Activated CD4-positive, alpha-beta memory T cell treated with anti-CD3 and anti-CD28 coated beads for 36 hours (primary cell): Measurements from ENCODE around the gene KCND3. TPM values are rescaled to one million over a fixed set of nuclear protein-coding genes. Genes with fewer than 3 reads are reported as not detected.

ENCODE experiments used
- CTCF ChIA-PET: fragments of 350-600 bp; sonication (Branson Sonifier 250); formaldehyde crosslinking; loops from one replicate; lab custom pipeline; 2021; ENCODE audit warnings: antibody characterized with exemption, inconsistent platforms; lab: Charles Lee
- POLR2A ChIA-PET: fragments of 350-600 bp; sonication (Branson Sonifier 250); formaldehyde crosslinking; loops from one replicate; lab custom pipeline; 2021; ENCODE audit warnings: antibody characterized with exemption; lab: Charles Lee
- DNase-seq: peaks from one replicate; pipeline ENCODE4 v3.0.0-alpha.2; 2020
- H3K27ac Mint-ChIP-seq: one replicate; pipeline ENCODE4 v1.8.0; 2021; ENCODE audit warnings: mixed read lengths
- H3K27me3 Mint-ChIP-seq: one replicate; pipeline ENCODE4 v1.8.0; 2021; ENCODE audit warnings: mixed read lengths
- H3K36me3 Mint-ChIP-seq: one replicate; pipeline ENCODE4 v1.8.0; 2021; ENCODE audit warnings: mixed read lengths
- H3K4me1 Mint-ChIP-seq: one replicate; pipeline ENCODE4 v1.8.0; 2021; ENCODE audit warnings: low read depth, mixed read lengths
- H3K4me3 Mint-ChIP-seq: one replicate; pipeline ENCODE4 v1.8.0; 2021; ENCODE audit warnings: mild to moderate bottlenecking, mixed read lengths
- H3K9me3 Mint-ChIP-seq: one replicate; pipeline ENCODE4 v1.8.0; 2021; ENCODE audit warnings: mixed read lengths
- intact Hi-C: fragments of 100-400 bp; cut with micrococcal nuclease; formaldehyde crosslinking; loops from one replicate; pipeline ENCODE4 v1.15.1; 2023
- total RNA-seq, 2 experiments: library from RNA; stranded (reverse); gene quantifications; one replicate each; pipeline ENCODE4 v1.2.3, GENCODE V29; 2021

KCND3 gene
- total RNA-seq, 2 experiments from 2014 or later = not detected

DNA sequence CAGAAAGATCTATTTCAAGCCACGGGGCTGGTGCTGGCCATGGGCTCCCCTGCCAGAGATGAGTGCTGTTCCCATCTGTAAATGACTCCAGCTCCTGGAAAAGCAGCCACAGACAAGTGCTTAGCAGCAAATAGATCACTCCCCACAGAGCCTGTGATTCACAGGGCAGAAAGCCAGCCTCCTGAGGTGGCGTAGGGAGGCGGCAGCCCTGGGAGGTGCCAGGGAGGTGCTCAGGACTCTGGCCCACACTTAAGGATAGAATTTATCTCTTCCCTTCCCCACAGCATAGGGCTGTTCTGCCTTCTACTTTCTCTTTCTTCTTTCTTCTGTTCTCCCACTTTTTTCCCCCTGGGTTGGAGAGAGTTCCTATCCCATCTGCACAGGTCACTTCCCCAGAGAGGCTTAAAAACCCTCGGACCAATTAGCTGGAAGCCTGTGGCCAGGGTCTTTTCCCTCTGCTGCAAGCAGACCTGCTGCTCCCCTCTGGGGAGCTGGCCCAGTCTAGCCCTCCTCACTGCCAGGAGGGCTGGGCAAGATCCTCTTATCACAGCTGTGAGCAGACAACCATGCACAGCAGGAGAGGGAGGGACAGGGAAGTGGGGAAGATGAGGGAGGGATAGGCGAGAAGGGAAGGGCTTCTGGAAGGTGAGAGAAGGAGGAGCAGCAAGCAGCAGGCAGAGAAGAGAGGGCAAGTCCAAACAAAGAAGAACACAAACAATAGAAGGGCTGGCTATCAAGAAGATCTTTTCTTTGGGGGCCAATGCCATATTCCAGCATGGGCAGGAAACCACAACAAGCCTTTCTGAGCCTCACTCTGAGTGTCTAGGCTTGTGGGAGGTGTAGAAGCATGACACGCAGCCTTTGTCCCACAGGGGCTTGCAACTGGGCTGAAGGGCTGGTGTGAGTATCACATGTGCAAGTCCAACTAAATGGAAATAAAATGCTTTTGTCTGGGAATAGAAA, 41.0 kb downstream of the KCND3 start:
- H3K36me3 Mint-ChIP-seq = no peaks in the 10 kb centered on the region
- H3K27ac Mint-ChIP-seq = no peak overlapping the region
- H3K4me1 Mint-ChIP-seq = no peaks in the 10 kb centered on the region
- ChIA-PET CTCF (no interaction called here), POLR2A (no interaction called here)
- no peak for DNase-seq
- H3K4me3 Mint-ChIP-seq = no peak overlapping the region
- H3K9me3 Mint-ChIP-seq = no peaks in the 10 kb centered on the region
- peaks cover 19% of the 10 kb centered on the region for H3K27me3 Mint-ChIP-seq
- intact Hi-C loops = no loop called here

DNA sequence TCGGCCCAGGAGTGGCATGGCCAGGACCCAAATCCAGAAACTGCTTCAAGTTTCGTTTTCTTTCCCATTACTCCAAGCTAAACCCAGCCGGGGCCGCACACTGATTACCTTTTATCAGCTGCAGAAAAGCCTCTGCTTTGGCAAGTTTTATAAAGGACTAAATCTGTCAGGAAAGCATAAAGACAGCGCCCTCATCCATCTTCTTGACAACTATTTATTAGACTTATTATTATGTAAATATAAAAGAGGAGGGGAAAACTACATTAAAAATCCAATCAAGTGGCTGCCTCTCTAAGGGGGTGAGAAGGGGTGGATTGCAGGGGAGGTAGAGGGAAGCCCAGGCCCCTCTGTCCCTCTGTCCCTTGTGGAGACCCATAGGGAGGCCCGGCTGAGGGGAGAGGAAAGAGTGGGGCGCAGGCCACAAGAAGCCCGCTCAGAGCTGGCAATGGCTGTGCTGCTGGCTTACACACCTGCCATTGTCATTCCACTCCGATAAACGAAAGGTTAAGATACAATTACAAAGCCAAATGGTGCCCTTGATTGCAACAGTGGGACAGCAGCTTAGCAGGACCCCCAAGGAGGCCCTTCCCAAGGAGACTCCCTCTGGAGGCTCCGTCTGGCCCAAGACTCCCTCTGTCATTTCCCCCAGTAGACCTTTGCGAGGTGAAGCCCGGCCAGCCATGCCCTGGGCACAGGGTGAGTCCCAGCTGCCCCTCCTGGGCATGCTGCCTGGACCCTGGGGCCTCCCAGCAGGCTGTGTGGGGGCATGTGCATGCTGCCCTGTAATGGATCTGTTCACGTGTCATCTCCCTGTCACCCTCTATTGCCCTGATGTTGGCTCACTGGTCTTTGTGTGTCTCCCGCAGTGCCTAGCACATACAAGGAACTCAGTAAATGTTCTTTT, 45.4 kb downstream of the KCND3 start:
- DNase-seq = no peak
- ChIA-PET POLR2A (no interaction called here), CTCF (no interaction called here)
- H3K4me1 Mint-ChIP-seq = no peaks in the 10 kb centered on the region
- no peak overlapping the region for H3K4me3 Mint-ChIP-seq
- intact Hi-C loops = no loop called here
- peaks cover 12% of the 10 kb centered on the region for H3K27me3 Mint-ChIP-seq
- H3K9me3 Mint-ChIP-seq = no peaks in the 10 kb centered on the region
- H3K36me3 Mint-ChIP-seq = no peaks in the 10 kb centered on the region
- no peak overlapping the region for H3K27ac Mint-ChIP-seq

DNA sequence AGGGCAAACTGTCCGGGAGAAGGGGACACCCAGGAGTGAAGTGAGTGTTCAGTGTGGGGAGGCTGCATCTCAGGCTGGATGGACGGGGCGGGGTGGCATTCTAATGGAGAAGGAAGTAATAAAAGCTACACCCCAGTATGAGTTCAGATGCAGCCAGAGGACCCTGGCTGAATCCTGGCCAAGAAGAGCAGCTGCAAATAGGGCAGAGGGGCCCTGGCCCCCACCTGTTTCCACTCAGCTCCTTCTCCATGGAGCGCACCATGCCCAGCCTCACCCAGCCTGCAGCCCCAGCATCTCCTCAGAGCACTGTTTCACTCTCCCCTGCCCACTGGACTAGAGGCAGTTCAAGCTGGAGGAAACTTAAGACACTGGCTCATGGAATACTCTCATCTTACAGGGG, 46.4 kb downstream of the KCND3 start:
- intact Hi-C loops = no loop called here

GRCh38 chr1:111938536-111938935, 50.9 kb downstream of the KCND3 start:
- Mint-ChIP-seq H3K36me3 (no peaks in the 10 kb centered on the region), H3K4me1 (no peaks in the 10 kb centered on the region), H3K4me3 (no peak overlapping the region), H3K27me3 (peaks cover 13% of the 10 kb centered on the region), H3K27ac (no peak overlapping the region), H3K9me3 (no peaks in the 10 kb centered on the region)
- intact Hi-C loops = no loop called here
- CTCF ChIA-PET = no interaction called here
- POLR2A ChIA-PET = no interaction called here
- DNase-seq = no peak

More for the DNA sequence above, 46.4 kb downstream of the KCND3 start:
- H3K27me3 Mint-ChIP-seq = peaks cover 12% of the 10 kb centered on the region
- no peak overlapping the region for H3K4me3 Mint-ChIP-seq
- no peaks in the 10 kb centered on the region for H3K4me1 Mint-ChIP-seq
- ChIA-PET POLR2A (interaction anchor here (0.9 kb wide), 1 partner anchor 9 kb away, joined by 3 read pairs; no protein-coding TSS in a partner anchor), CTCF (no interaction called here)
- H3K9me3 Mint-ChIP-seq = no peaks in the 10 kb centered on the region
- H3K36me3 Mint-ChIP-seq = no peaks in the 10 kb centered on the region
- DNase-seq = no peak
- H3K27ac Mint-ChIP-seq = no peak overlapping the region

DNA sequence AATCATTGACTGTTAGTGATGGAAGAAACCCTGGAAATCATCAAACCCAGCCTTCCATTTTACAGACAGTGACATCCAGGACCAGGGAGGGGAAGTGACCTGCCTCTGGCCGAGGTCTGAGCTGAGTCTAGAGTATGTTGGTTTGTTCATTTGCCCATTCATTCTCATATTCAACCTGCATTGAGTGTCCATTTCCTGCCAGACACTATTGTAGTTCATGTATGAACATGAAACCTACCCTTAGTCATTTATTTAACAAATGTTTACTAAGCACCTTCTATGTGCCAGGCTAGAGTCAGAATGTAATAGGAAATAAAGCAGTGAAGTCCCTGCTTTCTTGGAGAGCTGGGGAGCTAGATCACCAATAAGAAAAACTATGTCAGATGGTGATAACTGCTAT, 51.3 kb downstream of the KCND3 start:
- ChIA-PET CTCF (no interaction called here), POLR2A (no interaction called here)
- no peak for DNase-seq
- no peaks in the 10 kb centered on the region for H3K4me1 Mint-ChIP-seq
- no peaks in the 10 kb centered on the region for H3K36me3 Mint-ChIP-seq
- no peak overlapping the region for H3K27ac Mint-ChIP-seq
- no peaks in the 10 kb centered on the region for H3K9me3 Mint-ChIP-seq
- intact Hi-C loops = no loop called here
- no peak overlapping the region for H3K4me3 Mint-ChIP-seq
- peaks cover 13% of the 10 kb centered on the region for H3K27me3 Mint-ChIP-seq

DNA sequence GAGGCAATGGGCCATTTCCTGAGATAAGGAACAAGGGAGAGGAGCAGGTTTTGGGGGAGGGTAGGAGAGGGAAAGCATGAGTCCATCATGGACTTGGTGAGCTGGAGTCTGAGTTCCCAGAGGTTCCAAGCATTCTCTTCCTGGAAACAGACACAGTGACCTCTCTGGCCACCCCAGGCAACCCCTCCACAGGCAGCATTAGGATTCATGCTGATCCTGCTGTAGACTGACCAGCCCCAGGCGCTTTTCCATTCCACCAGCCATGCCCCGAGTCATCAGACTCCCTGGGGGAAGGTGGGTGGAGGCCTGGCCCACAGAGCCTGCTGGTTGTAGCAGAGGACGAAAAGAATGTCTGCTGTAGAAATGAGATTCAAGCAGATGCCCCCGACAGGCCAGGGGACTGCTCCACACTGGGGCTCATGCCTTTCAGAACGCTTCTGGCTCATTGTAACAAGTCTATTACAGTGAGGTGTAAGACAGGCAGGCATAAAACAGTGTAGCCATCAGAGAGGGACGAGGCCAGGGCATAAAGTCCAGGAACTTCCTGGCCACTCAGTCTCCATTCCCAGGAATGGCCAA, 52.2 kb downstream of the KCND3 start:
- ChIA-PET POLR2A (no interaction called here), CTCF (no interaction called here)
- Mint-ChIP-seq H3K4me1 (no peaks in the 10 kb centered on the region), H3K27me3 (peaks cover 13% of the 10 kb centered on the region), H3K36me3 (no peaks in the 10 kb centered on the region), H3K4me3 (no peak overlapping the region), H3K27ac (no peak overlapping the region), H3K9me3 (no peaks in the 10 kb centered on the region)
- no peak for DNase-seq
- intact Hi-C loops = no loop called here

DNA sequence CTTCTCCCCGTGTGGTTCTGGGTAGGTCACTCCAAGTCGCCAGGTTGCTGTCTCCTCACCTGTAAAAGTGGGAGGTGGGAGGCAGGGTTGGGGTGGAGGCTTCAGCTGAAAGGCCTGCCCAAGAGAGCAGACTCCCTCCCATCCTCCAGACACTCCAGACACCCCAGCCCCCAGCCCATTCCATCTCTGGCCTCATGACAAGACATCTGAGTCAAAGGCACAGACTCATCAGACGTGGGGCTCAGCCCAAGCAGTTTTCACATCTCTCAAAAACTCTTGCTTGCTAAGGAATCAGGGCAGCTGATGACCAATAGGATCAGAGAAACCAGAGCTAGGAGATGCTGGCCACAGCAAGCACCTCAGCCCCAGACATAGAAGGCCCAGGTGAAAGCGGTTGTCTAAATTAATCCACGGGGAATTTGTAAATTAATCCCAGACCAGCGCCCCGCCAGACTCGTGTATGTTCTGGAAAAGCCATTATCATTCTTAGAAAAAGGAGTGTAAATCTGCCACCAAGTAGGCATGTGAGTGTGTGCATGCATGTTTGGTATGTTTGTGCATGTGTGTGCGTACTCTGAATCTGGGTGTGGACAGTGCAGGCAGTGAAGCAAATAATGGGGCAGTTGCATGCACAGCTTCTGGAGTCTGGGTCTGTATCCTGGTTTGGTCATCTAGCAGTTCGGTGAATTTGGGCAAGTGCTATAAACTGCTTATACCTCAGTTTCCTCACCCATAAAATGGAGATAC, 55.2 kb downstream of the KCND3 start:
- no peaks in the 10 kb centered on the region for H3K9me3 Mint-ChIP-seq

DNA sequence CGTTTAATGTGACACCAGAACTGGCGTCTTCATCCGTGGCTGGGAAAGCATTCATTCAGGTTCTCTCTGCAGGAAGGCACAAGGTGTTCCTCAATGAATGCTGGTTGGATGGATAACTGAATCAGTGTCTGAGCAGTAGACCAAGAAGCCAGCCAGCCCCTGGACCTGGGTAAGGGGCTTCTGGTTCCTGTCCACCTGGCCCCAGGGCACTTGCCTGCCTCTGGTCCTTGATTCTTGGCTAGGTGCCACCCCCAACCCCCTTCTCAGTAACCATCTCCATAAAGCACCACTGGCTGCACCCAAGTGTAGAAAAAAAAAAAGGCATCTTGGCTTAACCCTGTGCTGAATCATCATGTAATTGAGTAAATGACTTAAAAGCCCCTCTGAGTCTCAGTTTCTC, 59.1 kb downstream of the KCND3 start:
- no peaks in the 10 kb centered on the region for H3K36me3 Mint-ChIP-seq
- ChIA-PET CTCF (no interaction called here), POLR2A (no interaction called here)
- no peak overlapping the region for H3K27ac Mint-ChIP-seq
- H3K4me3 Mint-ChIP-seq = no peak overlapping the region
- DNase-seq = no peak
- no peaks in the 10 kb centered on the region for H3K4me1 Mint-ChIP-seq
- intact Hi-C loops = no loop called here
- H3K27me3 Mint-ChIP-seq = peaks cover 6% of the 10 kb centered on the region
- H3K9me3 Mint-ChIP-seq = no peaks in the 10 kb centered on the region

More for the DNA sequence above, 55.2 kb downstream of the KCND3 start:
- POLR2A ChIA-PET = no interaction called here
- intact Hi-C loops = no loop called here
- no peak overlapping the region for H3K27ac Mint-ChIP-seq
- H3K4me1 Mint-ChIP-seq = no peaks in the 10 kb centered on the region
- no peak for DNase-seq
- no peaks in the 10 kb centered on the region for H3K36me3 Mint-ChIP-seq
- peaks cover 4% of the 10 kb centered on the region for H3K27me3 Mint-ChIP-seq
- no peak overlapping the region for H3K4me3 Mint-ChIP-seq
- CTCF ChIA-PET = no interaction called here

DNA sequence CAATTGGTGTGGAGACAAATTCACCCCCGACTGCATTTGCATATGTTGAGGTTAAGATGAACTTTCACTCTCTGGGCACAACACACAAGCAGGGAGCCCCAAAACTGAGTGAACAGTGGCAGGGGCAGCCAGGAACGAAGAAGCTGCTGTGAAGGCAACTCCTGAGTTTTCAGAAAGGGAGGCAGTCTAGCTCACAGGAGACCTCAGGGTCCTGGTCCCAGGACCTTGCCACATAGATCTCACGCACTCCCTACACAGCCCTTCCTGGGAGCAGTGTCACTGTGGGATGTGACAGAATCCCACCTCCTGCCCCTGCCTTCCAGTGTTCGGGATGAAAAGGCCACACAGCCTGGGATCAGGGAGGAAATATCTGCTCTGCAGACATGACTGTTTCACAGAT, 60.9 kb downstream of the KCND3 start:
- H3K4me3 Mint-ChIP-seq = no peak overlapping the region
- no peaks in the 10 kb centered on the region for H3K9me3 Mint-ChIP-seq
- H3K27ac Mint-ChIP-seq = no peak overlapping the region
- CTCF ChIA-PET = no interaction called here
- POLR2A ChIA-PET = no interaction called here
- H3K27me3 Mint-ChIP-seq = peaks cover 2% of the 10 kb centered on the region
- intact Hi-C loops = no loop called here
- no peak for DNase-seq
- no peaks in the 10 kb centered on the region for H3K36me3 Mint-ChIP-seq
- H3K4me1 Mint-ChIP-seq = no peaks in the 10 kb centered on the region

DNA sequence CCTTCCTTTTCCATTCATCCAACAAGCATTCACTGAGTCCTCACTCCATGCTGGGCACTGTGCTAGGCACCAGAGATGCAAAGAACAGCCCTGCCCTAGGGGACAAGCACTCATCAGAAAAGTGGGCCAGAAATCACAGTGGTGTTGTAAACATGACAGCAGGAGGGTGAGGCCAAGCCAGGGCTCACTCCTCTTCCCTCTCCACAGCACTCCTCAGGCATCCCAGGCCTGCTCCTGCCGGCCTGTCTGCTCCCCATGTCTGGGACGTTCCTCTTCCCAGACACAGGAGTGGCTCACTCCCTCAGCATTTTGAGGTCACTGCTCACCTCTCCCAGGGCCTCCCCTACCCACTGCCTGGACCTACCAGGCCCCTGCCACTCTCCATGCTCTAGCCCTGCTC, 61.8 kb downstream of the KCND3 start:
- intact Hi-C loops = no loop called here
- Mint-ChIP-seq H3K9me3 (no peaks in the 10 kb centered on the region), H3K4me3 (no peak overlapping the region), H3K36me3 (no peaks in the 10 kb centered on the region), H3K27ac (no peak overlapping the region), H3K27me3 (peaks cover 2% of the 10 kb centered on the region), H3K4me1 (no peaks in the 10 kb centered on the region)
- ChIA-PET CTCF (no interaction called here), POLR2A (no interaction called here)
- DNase-seq = no peak

- ChIA-PET CTCF (no interaction called here), POLR2A (no interaction called here)
- Mint-ChIP-seq H3K27ac (no peak overlapping the region), H3K4me1 (no peaks in the 10 kb centered on the region), H3K36me3 (no peaks in the 10 kb centered on the region), H3K9me3 (no peaks in the 10 kb centered on the region), H3K27me3 (peaks cover 12% of the 10 kb centered on the region), H3K4me3 (no peak overlapping the region)
- intact Hi-C loops = no loop called here
- no peak for DNase-seq
Observed at GRCh38 chr1:111924786-111925185, 64.7 kb downstream of the KCND3 start.
